ENCODE results near the gene PRRC1. TPM values are rescaled to one million over a fixed set of nuclear protein-coding genes. Genes with fewer than 3 reads are reported as not detected.

Gene PRRC1
- total RNA-seq, 2 donors from 2014 or later, result 37.0 to 44.0 TPM

- DNase-seq (ENCODE audit: low spot score), result no peak
- Histone ChIP-seq H3K27me3 (replicated peaks; ENCODE audit: insufficient read depth) (no peaks in the 10 kb centered on the region), H3K4me1 (replicated peaks) (no peaks in the 10 kb centered on the region), H3K4me3 (no peak overlapping the region), H3K36me3 (no peaks in the 10 kb centered on the region), H3K27ac (no peak overlapping the region), H3K9me3 (no peaks in the 10 kb centered on the region)
- TF ChIP-seq POLR2A (IDR thresholded peaks at IDR 0.05), result no peak
- TF ChIP-seq, protein P1, sequence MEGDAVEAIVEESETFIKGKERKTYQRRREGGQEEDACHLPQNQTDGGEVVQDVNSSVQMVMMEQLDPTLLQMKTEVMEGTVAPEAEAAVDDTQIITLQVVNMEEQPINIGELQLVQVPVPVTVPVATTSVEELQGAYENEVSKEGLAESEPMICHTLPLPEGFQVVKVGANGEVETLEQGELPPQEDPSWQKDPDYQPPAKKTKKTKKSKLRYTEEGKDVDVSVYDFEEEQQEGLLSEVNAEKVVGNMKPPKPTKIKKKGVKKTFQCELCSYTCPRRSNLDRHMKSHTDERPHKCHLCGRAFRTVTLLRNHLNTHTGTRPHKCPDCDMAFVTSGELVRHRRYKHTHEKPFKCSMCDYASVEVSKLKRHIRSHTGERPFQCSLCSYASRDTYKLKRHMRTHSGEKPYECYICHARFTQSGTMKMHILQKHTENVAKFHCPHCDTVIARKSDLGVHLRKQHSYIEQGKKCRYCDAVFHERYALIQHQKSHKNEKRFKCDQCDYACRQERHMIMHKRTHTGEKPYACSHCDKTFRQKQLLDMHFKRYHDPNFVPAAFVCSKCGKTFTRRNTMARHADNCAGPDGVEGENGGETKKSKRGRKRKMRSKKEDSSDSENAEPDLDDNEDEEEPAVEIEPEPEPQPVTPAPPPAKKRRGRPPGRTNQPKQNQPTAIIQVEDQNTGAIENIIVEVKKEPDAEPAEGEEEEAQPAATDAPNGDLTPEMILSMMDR (IDR thresholded peaks at IDR 0.05), result no peak
- no peak for TF ChIP-seq POLR2AphosphoS5 (IDR thresholded peaks at IDR 0.05)
- 81% methylated on average over 4 of the region's 4 CpGs for WGBS
- intact Hi-C loops (cut with DNase I), result no loop called here
These were observed 84.2 kb downstream of the PRRC1 start for GRCh38 chr5:127601601-127602000.

DNA sequence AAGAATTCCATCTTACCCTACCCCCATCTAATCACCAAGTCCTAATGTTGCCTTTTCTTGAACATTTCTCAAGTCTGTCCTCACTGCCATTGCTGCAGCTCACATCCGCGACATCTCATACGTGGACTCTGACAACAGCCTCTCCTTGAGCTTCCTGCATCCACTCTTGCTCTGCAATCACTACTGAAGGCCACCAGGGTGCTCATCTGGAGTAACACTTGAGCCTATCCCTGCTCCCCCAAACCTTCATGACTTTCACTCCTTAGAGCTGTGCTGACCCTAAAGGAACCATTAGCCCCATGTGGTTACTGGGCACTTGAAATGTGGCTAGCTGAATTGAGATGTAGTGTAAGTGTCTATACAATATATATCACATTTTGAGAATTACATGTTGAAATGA lies 85.0 kb downstream of the PRRC1 start:
- no peak for DNase-seq (ENCODE audit: low spot score)
- Histone ChIP-seq H3K9me3 (no peaks in the 10 kb centered on the region), H3K27me3 (replicated peaks; ENCODE audit: insufficient read depth) (no peaks in the 10 kb centered on the region), H3K4me1 (replicated peaks) (no peaks in the 10 kb centered on the region), H3K4me3 (no peak overlapping the region), H3K36me3 (no peaks in the 10 kb centered on the region), H3K27ac (no peak overlapping the region)
- TF ChIP-seq, protein P1 (IDR thresholded peaks at IDR 0.05), result no peak
- intact Hi-C loops (cut with DNase I), result no loop called here
- WGBS, result 98% methylated on average over 3 of the region's 3 CpGs

- DNase-seq (ENCODE audit: low spot score), result no peak
- H3K4me1 ChIP-seq (replicated peaks), result no peaks in the 10 kb centered on the region
- no peaks in the 10 kb centered on the region for H3K36me3 ChIP-seq
- intact Hi-C loops (cut with DNase I), result no loop called here
- TF ChIP-seq, protein P1 (IDR thresholded peaks at IDR 0.05), result no peak
- no peak for TF ChIP-seq POLR2AphosphoS5 (IDR thresholded peaks at IDR 0.05)
- TF ChIP-seq POLR2A (IDR thresholded peaks at IDR 0.05), result no peak
- H3K9me3 ChIP-seq, result no peaks in the 10 kb centered on the region
- H3K27me3 ChIP-seq (replicated peaks; ENCODE audit: insufficient read depth), result no peaks in the 10 kb centered on the region
- no peak overlapping the region for H3K4me3 ChIP-seq
- WGBS, result 40% methylated on average over 8 of the region's 8 CpGs
- no peak overlapping the region for H3K27ac ChIP-seq
These were observed 85.7 kb downstream of the PRRC1 start for GRCh38 chr5:127602896-127603844.

Other genes starting within 250 kb of the PRRC1 start
- gene MEGF10, start 226.8 kb upstream of the PRRC1 start, total RNA-seq, result 1 to 10 TPM in 1 of 2 donors, under 1 TPM in 1; 0.77 to 7.9 TPM
- not detected for gene CTXN3, start 131.4 kb downstream of the PRRC1 start, total RNA-seq
- not detected for gene CCDC192, start 185.8 kb downstream of the PRRC1 start, total RNA-seq

Measured in prostate gland (tissue), 2 donors.